Uterus (tissue), 4 donors: ENCODE data around the gene SLC7A4. TPM values are rescaled to one million over a fixed set of nuclear protein-coding genes. Genes with fewer than 3 reads are reported as not detected.
"Not testable (repeated sequence)": the region's sequence is repeated elsewhere in the genome, so short reads cannot be mapped to it uniquely, and the experiment has no call there.

ENCODE experiments used
- DNase-seq, 2 donors: peaks; one replicate each; pipeline ENCODE4 v3.0.0-alpha.2; 2019 to 2020
- H3K27ac ChIP-seq, 2 donors: fragments of 200-600 bp; sonication (generic); 1 replicate in 1 of 2; 2 replicates in 1 of 2; pipeline ENCODE4 v1.5.1; 2016 to 2018
- H3K27me3 ChIP-seq, 2 donors: fragments of 200-600 bp; sonication (generic); one replicate each; pipeline ENCODE4 v1.5.1; 2018 to 2019; ENCODE audit warnings: control low read depth in 1 of 2
- H3K36me3 ChIP-seq, 2 donors: fragments of 200-600 bp; sonication (generic); one replicate each; pipeline ENCODE4 v1.5.1; 2019; ENCODE audit warnings: control low read depth in 1 of 2
- H3K4me1 ChIP-seq, 2 donors: fragments of 200-600 bp; sonication (generic); one replicate each; pipeline ENCODE4 v1.5.1; 2018 to 2019; ENCODE audit warnings: control low read depth in 1 of 2
- H3K4me3 ChIP-seq, 2 donors: fragments of 200-600 bp; sonication (generic); 1 replicate in 1 of 2; 2 replicates in 1 of 2; pipeline ENCODE4 v1.5.1; 2018 to 2019; ENCODE audit warnings: mild to moderate bottlenecking in 1 of 2
- H3K9me3 ChIP-seq, 2 donors: fragments of 200-600 bp; sonication (generic); one replicate each; pipeline ENCODE4 v1.5.1; 2019; ENCODE audit warnings: control low read depth in 1 of 2
- POLR2A ChIP-seq, 2 donors: fragments of 450-650 bp; IDR thresholded peaks; one replicate each; pipeline ENCODE4 v1.6.1; 2016; ENCODE audit warnings: antibody characterized with exemption in 2 of 2, mild to moderate bottlenecking in 1 of 2, moderate library complexity in 1 of 2
- intact Hi-C: fragments of 100-400 bp; cut with DNase I; formaldehyde crosslinking; loops from one replicate; pipeline ENCODE4 v1.15.1; 2023; ENCODE audit warnings: low total_unique reads
- total RNA-seq, 4 donors: library from RNA; depleted of rRNA in 3 of 4; stranded (reverse); fragments of >200 nt in 3 of 4; gene quantifications; one replicate each; pipeline versions ENCODE4 v1.1.0 to v1.2.4, GENCODE V29; 2014 to 2023
- TF ChIP-seq, protein P1 (sequence below), 4 experiments: fragments of 200-600 bp in 2 of 4; fragments of 450-650 bp in 2 of 4; sonication (generic) in 2 of 4; IDR thresholded peaks; one replicate each; pipeline ENCODE4 v1.5.1; 2016 to 2019; ENCODE audit warnings: antibody characterized with exemption in 4 of 4, mild to moderate bottlenecking in 2 of 4, moderate library complexity in 1 of 4
- donor health status: DM: yes; HTN: yes; CAD: no.

SLC7A4 gene
- total RNA-seq, 4 donors from 2014 or later: 0.35 to 7.9 (median 0.43) TPM; not detected in 1

DNA sequence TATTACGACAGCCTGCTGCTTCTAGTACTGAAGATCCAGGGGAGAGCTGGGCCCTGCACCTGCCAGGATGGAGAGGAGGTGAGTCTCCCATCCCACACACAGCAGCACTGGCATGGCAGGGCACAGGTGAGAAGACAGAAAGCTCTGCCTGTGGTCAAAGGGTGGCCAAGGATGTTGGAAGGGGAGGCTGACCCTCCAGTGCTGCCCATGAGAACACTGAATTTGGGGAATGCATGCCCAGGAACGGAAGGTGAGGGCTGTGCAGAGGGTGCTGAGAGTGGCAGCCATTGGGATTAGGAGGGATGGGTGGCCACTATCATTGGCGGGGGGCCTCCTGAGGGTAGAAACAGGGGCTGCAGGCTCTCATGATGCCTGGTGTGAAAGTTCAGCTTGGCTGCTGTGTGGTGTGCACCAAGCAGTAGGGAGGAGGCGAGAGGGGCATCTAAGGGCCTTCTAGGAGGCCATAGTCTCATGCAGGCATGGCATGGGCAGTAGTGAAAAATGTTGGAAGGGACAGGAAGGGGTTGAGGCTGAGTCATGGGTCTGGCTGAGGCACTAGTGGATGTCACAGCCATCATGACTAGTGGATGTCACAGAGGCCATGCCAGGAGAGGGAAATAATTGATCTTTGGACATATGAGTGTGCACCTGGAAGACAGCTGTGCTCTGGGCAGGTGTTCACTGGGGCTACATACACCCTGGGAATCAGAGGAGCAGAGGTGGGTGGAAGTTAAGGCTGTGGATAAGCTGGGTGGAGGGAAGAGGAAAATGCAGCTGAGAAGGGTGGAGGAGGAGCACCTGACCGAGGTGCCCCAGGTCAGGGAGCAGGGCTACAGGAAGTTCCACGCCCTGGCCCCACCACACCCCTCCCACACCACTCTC, 10.9 kb upstream of the SLC7A4 start:
- no peaks in the 10 kb centered on the region for H3K4me1 ChIP-seq
- no peak overlapping the region for H3K4me3 ChIP-seq
- H3K27me3 ChIP-seq: no peaks in the 10 kb centered on the region
- H3K36me3 ChIP-seq: no peaks in the 10 kb centered on the region
- intact Hi-C loops: no loop called here
- TF ChIP-seq, protein P1, sequence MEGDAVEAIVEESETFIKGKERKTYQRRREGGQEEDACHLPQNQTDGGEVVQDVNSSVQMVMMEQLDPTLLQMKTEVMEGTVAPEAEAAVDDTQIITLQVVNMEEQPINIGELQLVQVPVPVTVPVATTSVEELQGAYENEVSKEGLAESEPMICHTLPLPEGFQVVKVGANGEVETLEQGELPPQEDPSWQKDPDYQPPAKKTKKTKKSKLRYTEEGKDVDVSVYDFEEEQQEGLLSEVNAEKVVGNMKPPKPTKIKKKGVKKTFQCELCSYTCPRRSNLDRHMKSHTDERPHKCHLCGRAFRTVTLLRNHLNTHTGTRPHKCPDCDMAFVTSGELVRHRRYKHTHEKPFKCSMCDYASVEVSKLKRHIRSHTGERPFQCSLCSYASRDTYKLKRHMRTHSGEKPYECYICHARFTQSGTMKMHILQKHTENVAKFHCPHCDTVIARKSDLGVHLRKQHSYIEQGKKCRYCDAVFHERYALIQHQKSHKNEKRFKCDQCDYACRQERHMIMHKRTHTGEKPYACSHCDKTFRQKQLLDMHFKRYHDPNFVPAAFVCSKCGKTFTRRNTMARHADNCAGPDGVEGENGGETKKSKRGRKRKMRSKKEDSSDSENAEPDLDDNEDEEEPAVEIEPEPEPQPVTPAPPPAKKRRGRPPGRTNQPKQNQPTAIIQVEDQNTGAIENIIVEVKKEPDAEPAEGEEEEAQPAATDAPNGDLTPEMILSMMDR (IDR thresholded peaks at IDR 0.05): no peak
- TF ChIP-seq POLR2A (IDR thresholded peaks at IDR 0.05): no peak
- DNase-seq: no peak
- H3K9me3 ChIP-seq: no peaks in the 10 kb centered on the region
- no peak overlapping the region for H3K27ac ChIP-seq

DNA sequence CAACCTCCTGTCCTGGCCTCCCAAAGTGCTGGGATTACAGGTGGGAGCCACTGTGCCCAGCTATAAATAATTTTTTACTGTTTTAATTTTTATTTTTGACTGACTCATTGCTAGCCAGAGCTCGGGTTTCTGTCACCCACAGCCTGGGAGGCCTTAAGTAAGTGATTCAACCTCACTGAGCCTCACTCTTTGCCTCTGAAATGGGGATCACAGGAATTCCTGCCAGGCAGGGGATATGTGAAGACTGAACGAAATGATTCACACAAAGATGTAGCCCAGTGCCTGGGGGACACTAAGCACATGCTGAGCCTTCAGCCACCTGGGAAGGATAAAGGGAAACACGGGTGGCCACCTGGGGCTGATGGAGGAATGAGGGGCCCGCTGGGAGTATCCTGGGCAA, 9.6 kb upstream of the SLC7A4 start:
- H3K27ac ChIP-seq: no peak overlapping the region
- H3K27me3 ChIP-seq: no peaks in the 10 kb centered on the region
- no peaks in the 10 kb centered on the region for H3K9me3 ChIP-seq
- DNase-seq: no peak
- H3K4me3 ChIP-seq: no peak overlapping the region
- intact Hi-C loops: no loop called here
- no peaks in the 10 kb centered on the region for H3K36me3 ChIP-seq
- no peak for TF ChIP-seq POLR2A (IDR thresholded peaks at IDR 0.05)
- TF ChIP-seq, protein P1 (IDR thresholded peaks at IDR 0.05): no peak
- no peaks in the 10 kb centered on the region for H3K4me1 ChIP-seq

DNA sequence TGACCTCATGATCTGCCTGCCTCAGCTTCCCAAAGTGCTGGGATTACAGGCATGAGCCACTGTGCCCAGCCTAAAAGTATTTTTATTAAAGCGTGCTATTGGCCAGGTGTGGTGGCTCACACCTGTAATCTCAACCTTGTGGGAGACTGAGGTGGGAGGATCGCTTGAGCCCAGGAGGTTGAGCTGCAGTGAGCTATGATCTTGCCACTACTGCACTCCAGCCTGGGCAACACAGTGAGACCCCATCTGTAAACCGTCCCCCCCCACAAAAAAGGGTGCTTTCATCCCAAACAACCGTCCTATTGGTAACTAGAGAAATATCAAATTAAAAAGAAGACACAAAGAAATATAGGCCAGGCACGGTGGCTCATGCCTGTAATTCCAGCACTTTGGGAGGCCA, 6.8 kb upstream of the SLC7A4 start:
- H3K36me3 ChIP-seq, H3K4me1 ChIP-seq, intact Hi-C loops, DNase-seq, H3K4me3 ChIP-seq, H3K9me3 ChIP-seq, H3K27me3 ChIP-seq: not testable (repeated sequence)
- peak overlapping the region in 1 of 2 donors; percentile 38 for H3K27ac ChIP-seq

DNA sequence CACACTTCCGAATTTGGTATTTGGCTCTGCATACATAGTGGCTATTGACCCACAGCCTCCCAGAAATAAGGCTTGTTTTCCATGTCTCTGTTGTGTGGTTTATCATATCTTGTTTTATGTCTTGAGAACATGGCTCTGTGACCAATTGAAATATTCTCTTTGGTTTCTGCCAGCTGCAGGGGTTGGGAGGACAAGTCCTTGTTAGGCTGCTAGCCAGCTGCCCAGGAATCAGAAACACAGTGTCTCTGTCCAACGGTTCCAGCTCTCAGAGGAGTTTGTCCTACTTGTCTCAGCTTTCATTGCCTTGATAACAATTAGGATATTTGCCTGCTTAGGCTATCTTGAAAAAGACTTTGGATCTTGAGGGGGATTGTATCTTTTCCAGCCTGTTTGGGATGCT, 6.0 kb upstream of the SLC7A4 start:
- Histone ChIP-seq H3K4me1 (no peaks in the 10 kb centered on the region), H3K4me3 (no peak overlapping the region), H3K9me3 (no peaks in the 10 kb centered on the region), H3K27ac (peak overlapping the region; percentile 26 to 38), H3K27me3 (no peaks in the 10 kb centered on the region), H3K36me3 (no peaks in the 10 kb centered on the region)
- intact Hi-C loops: no loop called here
- DNase-seq: no peak
- no peak for TF ChIP-seq POLR2A (IDR thresholded peaks at IDR 0.05)
- TF ChIP-seq, protein P1 (IDR thresholded peaks at IDR 0.05): no peak

DNA sequence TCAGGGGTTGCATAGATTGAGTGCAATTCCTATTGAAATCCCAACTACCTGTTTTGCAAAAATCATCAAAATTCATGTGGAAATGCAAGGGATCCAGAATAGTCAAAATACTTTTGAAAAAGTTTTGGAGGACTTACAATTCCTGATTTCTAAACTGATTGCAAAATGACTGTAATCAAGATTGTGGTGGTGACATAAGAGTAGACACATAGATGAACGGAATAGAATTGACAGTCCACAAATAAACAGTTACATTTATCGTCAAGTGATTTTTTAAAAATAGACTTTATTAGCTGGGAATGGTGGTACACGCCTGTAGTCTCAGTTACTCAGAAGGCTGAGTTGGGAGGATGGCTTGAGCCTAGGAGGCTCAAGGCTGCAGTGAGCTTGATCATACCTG, 2.6 kb upstream of the SLC7A4 start:
- Histone ChIP-seq H3K36me3 (no peaks in the 10 kb centered on the region), H3K9me3 (no peaks in the 10 kb centered on the region), H3K4me1 (peaks cover 0 to 7% of the 10 kb centered on the region in 2 donors), H3K27ac (no peak overlapping the region), H3K27me3 (no peaks in the 10 kb centered on the region), H3K4me3 (no peak overlapping the region)
- no peak for TF ChIP-seq POLR2A (IDR thresholded peaks at IDR 0.05)
- TF ChIP-seq, protein P1 (IDR thresholded peaks at IDR 0.05): no peak
- intact Hi-C loops: no loop called here
- DNase-seq: no peak
